A549 (cell line): ENCODE measurements around the gene PALLD. TPM values are rescaled to one million over a fixed set of nuclear protein-coding genes. Genes with fewer than 3 reads are reported as not detected.
A peak's percentile ranks its signal among the peaks of the same experiment; 100 is the strongest.

Source experiments
- ATAC-seq, 2 experiments: fragments of 200-7000 bp in 1 of 2; fragments of >200 bp in 1 of 2; cut with Nextera tagmentation in 1 of 2; cut with Tn5 transposase in 1 of 2; 3 replicates each; pipeline versions ENCODE4 v1.8.0 to v1.9.1; 2018 to 2020; ENCODE audit warnings: mild to moderate bottlenecking in 1 of 2, moderate library complexity in 1 of 2
- CTCF ChIA-PET: fragments of 300-600 bp; sonication (Branson Sonifier 250); formaldehyde crosslinking; extraction: SDS; loops from one replicate; lab custom pipeline; 2021; ENCODE audit warnings: antibody characterized with exemption, inconsistent platforms; lab: Yijun Ruan, JAX
- POLR2A ChIA-PET: fragments of 350-600 bp; formaldehyde crosslinking; extraction: SDS; loops from one replicate; lab custom pipeline; 2021; ENCODE audit warnings: antibody characterized with exemption, inconsistent platforms; lab: Yijun Ruan, JAX
- DNase-seq, 2 experiments: peaks; one replicate each; pipeline versions ENCODE4 v3.0.0 to v3.0.0-alpha.2; 2011 to 2016; ENCODE audit warnings: low read depth in 1 of 2, low spot score in 1 of 2
- FAIRE-seq: peaks from 2 replicates; lab custom pipeline; 2011; peaks lifted over from hg19 to GRCh38; lab: Jason Lieb, UNC
- H3K27ac ChIP-seq, 2 experiments: fragments of >200 bp; sonication (Bioruptor Twin); formaldehyde crosslinking; 3 replicates each; pipeline ENCODE4 v1.5.1; 2016 to 2017
- H3K4me1 ChIP-seq: fragments of >200 bp; sonication (Bioruptor Twin); formaldehyde crosslinking; 3 replicates; pipeline ENCODE4 v1.6.1; 2016
- H3K4me2 ChIP-seq: fragments of >200 bp; sonication (Bioruptor Twin); formaldehyde crosslinking; 3 replicates; pipeline ENCODE4 v1.6.1; 2016
- H3K4me3 ChIP-seq: fragments of >200 bp; sonication (Bioruptor Twin); formaldehyde crosslinking; 3 replicates; pipeline ENCODE4 v1.5.1; 2016
- H3K9me3 ChIP-seq: fragments of >200 bp; sonication (Bioruptor Twin); formaldehyde crosslinking; 3 replicates; pipeline ENCODE4 v1.6.1; 2016
- CBX2 ChIP-seq: fragments of 200-600 bp; sonication (generic); IDR thresholded peaks from 2 replicates; pipeline ENCODE4 v1.6.1; 2016; ENCODE audit warnings: low read depth, mild to moderate bottlenecking, borderline replicate concordance
- CEBPB ChIP-seq, 2 experiments: fragments of >200 bp in 1 of 2; sonication (Bioruptor Twin) in 1 of 2; formaldehyde crosslinking in 1 of 2; IDR thresholded peaks; 2 replicates each; pipeline ENCODE4 v1.6.1; 2012 to 2016
- EHF ChIP-seq: fragments of 250-450 bp; sonication (Bioruptor Pico); IDR thresholded peaks from 2 replicates; pipeline ENCODE4 v1.5.0; 2020; ENCODE audit warnings: mild to moderate bottlenecking
- EHMT2 ChIP-seq: fragments of 200-600 bp; sonication (generic); IDR thresholded peaks from 2 replicates; pipeline ENCODE4 v1.6.1; 2016; ENCODE audit warnings: antibody characterized with exemption, low read depth, mild to moderate bottlenecking, moderate library complexity
- FOSB ChIP-seq: fragments of 250-450 bp; sonication (Bioruptor Pico); IDR thresholded peaks from 2 replicates; pipeline ENCODE4 v1.5.0; 2020; ENCODE audit warnings: mild to moderate bottlenecking, moderate library complexity
- FOSL2 ChIP-seq, 2 experiments: fragments of 450-650 bp in 1 of 2; fragments of >200 bp in 1 of 2; sonication (Bioruptor Twin) in 1 of 2; formaldehyde crosslinking; IDR thresholded peaks; 2 replicates each; pipeline versions ENCODE4 v1.5.0 to v1.6.1; 2016 to 2020; ENCODE audit warnings: mild to moderate bottlenecking in 1 of 2, moderate library complexity in 1 of 2
- HDAC2 ChIP-seq: fragments of 200-600 bp; sonication (generic); IDR thresholded peaks from 2 replicates; pipeline ENCODE4 v1.6.1; 2016
- HOXB5 ChIP-seq: fragments of 250-450 bp; sonication (Bioruptor Pico); IDR thresholded peaks from 2 replicates; pipeline ENCODE4 v1.5.0; 2020; ENCODE audit warnings: mild to moderate bottlenecking, moderate library complexity
- JUNB ChIP-seq: fragments of >200 bp; sonication (Bioruptor Twin); formaldehyde crosslinking; IDR thresholded peaks from 2 replicates; pipeline ENCODE4 v1.6.1; 2016
- KDM5A ChIP-seq: fragments of 200-600 bp; sonication (generic); IDR thresholded peaks from 2 replicates; pipeline ENCODE4 v1.6.1; 2016; ENCODE audit warnings: antibody characterized with exemption, mild to moderate bottlenecking
- NR3C1 ChIP-seq: fragments of >200 bp; sonication (Bioruptor Twin); formaldehyde crosslinking; IDR thresholded peaks from 3 replicates; pipeline ENCODE4 v1.6.1; 2017
- PHF8 ChIP-seq: fragments of 200-600 bp; sonication (generic); IDR thresholded peaks from 2 replicates; pipeline ENCODE4 v1.6.1; 2016; ENCODE audit warnings: low read depth, mild to moderate bottlenecking, antibody characterized with exemption, moderate library complexity, borderline replicate concordance
- RAD21 ChIP-seq, 2 experiments: fragments of >200 bp in 1 of 2; sonication (Bioruptor Twin) in 1 of 2; formaldehyde crosslinking in 1 of 2; IDR thresholded peaks in 1 of 2; conservative IDR thresholded peaks in 1 of 2; 2 replicates in 1 of 2; 3 replicates in 1 of 2; pipeline ENCODE4 v1.6.1; 2012 to 2018; ENCODE audit warnings: inconsistent platforms in 1 of 2
- RCOR1 ChIP-seq: fragments of 150-350 bp; IDR thresholded peaks from 2 replicates; pipeline ENCODE4 v1.6.1; 2014; ENCODE audit warnings: antibody characterized with exemption, low read length, low read depth
- RFX5 ChIP-seq: fragments of 450-650 bp; IDR thresholded peaks from 2 replicates; pipeline ENCODE4 v1.7.1; 2014; ENCODE audit warnings: antibody characterized with exemption, mild to moderate bottlenecking, moderate library complexity
- USF2 ChIP-seq: fragments of 450-650 bp; IDR thresholded peaks from 2 replicates; pipeline ENCODE4 v1.6.1; 2014; ENCODE audit warnings: antibody characterized with exemption
- ZFP36 ChIP-seq: fragments of 450-650 bp; IDR thresholded peaks from 2 replicates; pipeline ENCODE4 v1.6.1; 2014; ENCODE audit warnings: borderline replicate concordance; ENCODE audit not compliant: partially characterized antibody
- ZNF302 ChIP-seq: fragments of 250-450 bp; sonication (Bioruptor Pico); IDR thresholded peaks from 2 replicates; pipeline ENCODE4 v1.9.0; 2021; ENCODE audit warnings: inconsistent platforms, mild to moderate bottlenecking, moderate library complexity
- WGBS: methylation state at CpG from one replicate; pipeline ENCODE4 v1.1.6; 2017; ENCODE audit errors: missing lambda C conversion rate; 5-methylcytosine and 5-hydroxymethylcytosine counted together
- polyA plus RNA-seq, 4 experiments: library from polyadenylated mRNA; depleted of rRNA in 3 of 4; stranded (reverse); fragments of >200 nt; fragmentation: RNase III in 1 of 4; extraction: RNeasy Plus Mini Kit Qiagen cat#74134 plus additional on column Dnase treatment in 1 of 4; gene quantifications; 2 replicates in 3 of 4; 3 replicates in 1 of 4; pipeline ENCODE4 v1.2.3, GENCODE V29; 2011 to 2017

The PALLD gene
- polyA plus RNA-seq, 2 of the 4 experiments (the other 2 are of a cell fraction), result 88.8 to 113 TPM

GRCh38 chr4:168643111-168643795 lies 146.4 kb downstream of the PALLD start (continued):
- TF ChIP-seq USF2 (no peak), FOSL2 (IDR thresholded peaks at IDR 0.05) (no peak), FOSL2 (CRISPR knock-in tag; IDR thresholded peaks at IDR 0.05) (no peak), RCOR1 (no peak), ZNF302 (CRISPR knock-in tag) (no peak)

DNA sequence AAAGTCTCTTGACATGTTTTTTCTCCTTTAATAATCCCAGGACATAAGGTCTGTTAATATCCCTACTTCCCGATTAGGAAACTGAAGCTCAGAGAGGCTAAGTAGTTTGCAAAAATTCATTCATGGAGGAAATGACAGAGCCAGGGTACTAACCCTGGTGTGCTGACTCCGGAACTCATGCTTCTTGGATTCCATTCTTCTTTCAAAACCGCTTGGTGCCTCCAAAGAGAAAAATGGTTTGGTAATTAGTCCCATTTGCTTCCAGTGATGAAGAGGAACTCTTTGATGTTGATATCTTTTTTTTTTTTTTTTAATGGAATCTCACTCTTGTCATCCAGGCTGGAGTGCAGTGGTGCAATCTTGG lies 146.9 kb downstream of the PALLD start:
- Histone ChIP-seq H3K4me3 (no peak overlapping the region), H3K9me3 (no peaks in the 10 kb centered on the region), H3K27ac (no peak overlapping the region; a peak in 1 of 6 replicates), H3K4me2 (no peak overlapping the region), H3K4me1 (peaks cover 42% of the 10 kb centered on the region)
- FAIRE-seq, result no peak
- ATAC-seq, result no peak
- WGBS, result 90% methylated on average over 3 of the region's 3 CpGs
- TF ChIP-seq JUNB, result no peak
- no peak for TF ChIP-seq HOXB5 (CRISPR knock-in tag)
- no peak for TF ChIP-seq RCOR1
- TF ChIP-seq RAD21 (conservative IDR thresholded peaks at IDR 0.05 in 1 of 2, IDR thresholded peaks at IDR 0.05 in 1 of 2), result no peak
- CTCF ChIA-PET, result no interaction called here
- no peak for DNase-seq
- POLR2A ChIA-PET, result no interaction called here

GRCh38 chr4:168646001-168646768 lies 149.3 kb downstream of the PALLD start:
- POLR2A ChIA-PET, result no interaction called here
- Histone ChIP-seq H3K27ac (peak overlapping the region; percentile 15 to 80; a peak in 4 of 6 replicates), H3K9me3 (no peaks in the 10 kb centered on the region), H3K4me2 (peak overlapping the region; percentile 53), H3K4me3 (no peak overlapping the region), H3K4me1 (peaks cover 59% of the 10 kb centered on the region)
- no peak for FAIRE-seq
- ATAC-seq, result peak in 1 of 2 experiments; percentile 42; a peak in 3 of 6 replicates
- WGBS, result 53% methylated on average over 5 of the region's 7 CpGs
- TF ChIP-seq ZFP36 (no peak), FOSB (no peak), PHF8 (no peak), CBX2 (no peak), CEBPB (IDR thresholded peaks at IDR 0.05) (no peak), KDM5A (no peak)
- DNase-seq, result no peak
- CTCF ChIA-PET, result no interaction called here

DNA sequence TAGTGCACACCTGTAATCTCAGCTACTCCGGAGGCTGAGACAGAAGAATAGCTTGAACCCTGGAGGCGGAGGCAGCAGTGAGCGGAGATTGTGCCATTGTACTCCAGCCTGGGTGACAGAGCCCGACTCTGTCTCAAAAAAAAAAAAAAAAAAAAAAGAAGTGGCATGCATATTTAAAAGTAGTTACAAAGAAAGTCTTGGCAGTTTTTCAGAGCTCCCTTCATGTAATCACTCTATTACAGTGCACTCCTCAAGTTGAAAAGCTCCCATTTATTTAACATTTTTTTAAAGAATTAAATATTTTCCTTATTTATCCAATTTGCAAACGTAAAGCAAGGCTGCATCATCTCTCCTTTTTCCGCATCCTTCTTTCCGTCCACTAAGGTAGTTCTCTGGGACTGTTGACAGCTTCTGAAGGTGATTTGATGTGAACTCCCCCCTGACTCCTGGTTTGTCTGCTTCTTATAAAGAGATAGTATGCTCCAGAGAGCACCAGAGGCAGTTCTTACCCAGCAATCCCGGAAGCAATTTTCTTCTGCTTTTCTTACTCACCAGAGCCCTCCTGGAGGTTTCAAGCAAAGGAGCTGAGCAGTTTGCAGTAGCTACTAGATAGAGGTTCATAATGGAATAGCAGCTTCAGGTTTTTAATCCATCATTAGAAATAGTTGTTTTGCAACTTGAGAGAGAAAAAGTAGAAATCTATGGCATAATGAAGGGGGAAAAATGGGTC lies 151.0 kb downstream of the PALLD start:
- peak overlapping the region; percentile 48 for H3K4me2 ChIP-seq
- ATAC-seq, result peak; percentile 69 to 70; a peak in 4 of 6 replicates
- CTCF ChIA-PET, result interaction anchor here (0.7 to 1.9 kb wide), 3 partner anchors 53 to 62 kb away, joined by 3 to 4 read pairs (median 3); no protein-coding TSS in a partner anchor

More for the DNA sequence above, 151.0 kb downstream of the PALLD start:
- no peak for FAIRE-seq
- no peaks in the 10 kb centered on the region for H3K9me3 ChIP-seq
- POLR2A ChIA-PET, result interaction anchor here (0.6 to 0.8 kb wide), 3 partner anchors 9 to 104 kb away, joined by 4 to 6 read pairs (median 4); no protein-coding TSS in a partner anchor
- H3K4me1 ChIP-seq, result peaks cover 70% of the 10 kb centered on the region
- H3K4me3 ChIP-seq, result no peak overlapping the region
- WGBS, result 73% methylated on average over 8 of the region's 8 CpGs
- TF ChIP-seq RFX5, result no peak
- no peak for TF ChIP-seq FOSB
- TF ChIP-seq EHF (CRISPR knock-in tag), result no peak
- TF ChIP-seq NR3C1, result no peak
- TF ChIP-seq EHMT2, result no peak
- no peak for TF ChIP-seq HDAC2
- DNase-seq, result no peak
- H3K27ac ChIP-seq, result peak overlapping the region in 1 of 2 experiments; percentile 56; a peak in 4 of 6 replicates
